Stimulated activated effector memory CD8-positive, alpha-beta T cell treated with anti-CD3 and anti-CD28 coated beads, Interleukin-12 subunit alpha, Interleukin-12 subunit beta, amount 100 ng/mL, for 72 hours (primary cell): ENCODE measurements around the gene SHMT2.

Source experiments
- ATAC-seq: fragments of 150-1000 bp; cut with Tn5 transposase; 2 replicates; pipeline ENCODE4 v1.10.0; 2021
- DNase-seq, 2 donors: peaks; one replicate each; pipeline ENCODE4 v3.0.0; 2021 to 2022; ENCODE audit warnings: low spot score in 2 of 2
- H3K27ac Mint-ChIP-seq: one replicate; pipeline ENCODE4 v1.8.0; 2022; ENCODE audit warnings: mild to moderate bottlenecking, mixed read lengths
- H3K36me3 Mint-ChIP-seq: one replicate; pipeline ENCODE4 v1.8.0; 2022; ENCODE audit warnings: mild to moderate bottlenecking, mixed read lengths
- H3K4me1 Mint-ChIP-seq: one replicate; pipeline ENCODE4 v1.8.0; 2022; ENCODE audit warnings: mixed read lengths
- H3K4me3 Mint-ChIP-seq: one replicate; pipeline ENCODE4 v1.8.0; 2022; ENCODE audit warnings: mild to moderate bottlenecking, mixed read lengths
- H3K9me3 Mint-ChIP-seq: one replicate; pipeline ENCODE4 v1.8.0; 2022; ENCODE audit warnings: mixed read lengths

The SHMT2 gene

GRCh38 chr12:57193706-57194245 is 35.7 kb upstream of the SHMT2 start:
- H3K27ac Mint-ChIP-seq, result no peak overlapping the region
- DNase-seq (no peak), ATAC-seq (no peak)
- no peak overlapping the region for H3K4me3 Mint-ChIP-seq
- H3K4me1 Mint-ChIP-seq, result peaks cover 6% of the 10 kb centered on the region
- no peaks in the 10 kb centered on the region for H3K9me3 Mint-ChIP-seq
- no peaks in the 10 kb centered on the region for H3K36me3 Mint-ChIP-seq

DNA sequence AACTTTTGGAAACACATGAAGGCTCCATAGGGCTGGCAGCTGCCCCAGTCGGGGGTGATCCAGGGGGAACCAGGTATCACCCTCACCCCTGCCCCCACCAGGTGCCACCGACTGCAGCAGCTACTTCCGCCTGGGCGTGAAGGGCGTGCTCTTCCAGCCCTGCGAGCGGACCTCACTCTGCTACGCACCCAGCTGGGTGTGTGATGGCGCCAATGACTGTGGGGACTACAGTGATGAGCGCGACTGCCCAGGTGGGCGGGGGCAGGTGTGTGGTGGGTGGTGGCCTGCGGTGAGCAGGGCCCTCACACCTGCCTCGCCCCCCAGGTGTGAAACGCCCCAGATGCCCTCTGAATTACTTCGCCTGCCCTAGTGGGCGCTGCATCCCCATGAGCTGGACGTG is 35.3 kb upstream of the SHMT2 start:
- Mint-ChIP-seq H3K9me3 (no peaks in the 10 kb centered on the region), H3K27ac (no peak overlapping the region), H3K4me3 (no peak overlapping the region), H3K4me1 (peaks cover 6% of the 10 kb centered on the region), H3K36me3 (no peaks in the 10 kb centered on the region)
- DNase-seq (no peak), ATAC-seq (no peak)

GRCh38 chr12:57195186-57195585 is 34.3 kb upstream of the SHMT2 start:
- Mint-ChIP-seq H3K9me3 (no peaks in the 10 kb centered on the region), H3K4me1 (peaks cover 6% of the 10 kb centered on the region), H3K4me3 (no peak overlapping the region), H3K36me3 (no peaks in the 10 kb centered on the region), H3K27ac (no peak overlapping the region)
- ATAC-seq (no peak), DNase-seq (no peak)

- Mint-ChIP-seq H3K27ac (peak overlapping the region; percentile 50), H3K4me3 (no peak overlapping the region), H3K36me3 (no peaks in the 10 kb centered on the region), H3K4me1 (peaks cover 6% of the 10 kb centered on the region), H3K9me3 (no peaks in the 10 kb centered on the region)
- no peak for DNase-seq
- peak; percentile 44 for ATAC-seq
These were observed 33.7 kb upstream of the SHMT2 start for GRCh38 chr12:57195611-57196371.

DNA sequence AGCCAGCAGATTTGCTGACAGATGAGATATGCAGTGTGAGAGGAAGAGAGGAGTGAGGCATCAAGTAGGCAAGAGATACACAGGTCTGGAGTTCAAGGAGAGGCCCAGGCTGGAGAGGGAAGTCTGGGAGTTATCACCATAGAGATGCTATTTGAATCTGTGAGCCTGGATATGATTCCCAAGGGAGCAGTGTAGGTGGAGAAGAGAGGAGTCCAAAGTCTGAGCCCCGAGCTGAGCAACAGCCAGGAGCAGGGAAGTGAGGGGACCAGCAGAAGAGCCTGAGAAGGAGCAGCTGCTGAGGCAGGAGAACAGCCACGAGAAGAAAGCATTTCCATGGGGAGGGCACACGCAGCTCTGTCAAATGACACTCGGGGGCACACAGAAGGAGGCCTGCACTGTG is 33.1 kb upstream of the SHMT2 start:
- no peaks in the 10 kb centered on the region for H3K36me3 Mint-ChIP-seq
- H3K27ac Mint-ChIP-seq, result peak overlapping the region; percentile 50
- peaks cover 6% of the 10 kb centered on the region for H3K4me1 Mint-ChIP-seq
- no peak overlapping the region for H3K4me3 Mint-ChIP-seq
- DNase-seq, result no peak
- no peak for ATAC-seq
- H3K9me3 Mint-ChIP-seq, result no peaks in the 10 kb centered on the region

- no peak for DNase-seq
- ATAC-seq, result no peak
- no peaks in the 10 kb centered on the region for H3K36me3 Mint-ChIP-seq
- no peak overlapping the region for H3K4me3 Mint-ChIP-seq
- peaks cover 6% of the 10 kb centered on the region for H3K4me1 Mint-ChIP-seq
- H3K9me3 Mint-ChIP-seq, result no peaks in the 10 kb centered on the region
- no peak overlapping the region for H3K27ac Mint-ChIP-seq
These were observed 32.6 kb upstream of the SHMT2 start for GRCh38 chr12:57196956-57197355.

- H3K9me3 Mint-ChIP-seq, result no peaks in the 10 kb centered on the region
- H3K36me3 Mint-ChIP-seq, result no peaks in the 10 kb centered on the region
- H3K4me3 Mint-ChIP-seq, result no peak overlapping the region
- peaks cover 6% of the 10 kb centered on the region for H3K4me1 Mint-ChIP-seq
- DNase-seq (no peak), ATAC-seq (no peak)
- H3K27ac Mint-ChIP-seq, result no peak overlapping the region
These were observed 31.2 kb upstream of the SHMT2 start for GRCh38 chr12:57198329-57198728.

- H3K36me3 Mint-ChIP-seq, result no peaks in the 10 kb centered on the region
- ATAC-seq (no peak), DNase-seq (no peak)
- H3K4me3 Mint-ChIP-seq, result no peak overlapping the region
- no peak overlapping the region for H3K27ac Mint-ChIP-seq
- H3K4me1 Mint-ChIP-seq, result peaks cover 6% of the 10 kb centered on the region
- no peaks in the 10 kb centered on the region for H3K9me3 Mint-ChIP-seq
These were observed 30.3 kb upstream of the SHMT2 start for GRCh38 chr12:57199191-57199590.

GRCh38 chr12:57200497-57200896 is 29.0 kb upstream of the SHMT2 start:
- no peaks in the 10 kb centered on the region for H3K36me3 Mint-ChIP-seq
- no peak for ATAC-seq
- DNase-seq, result no peak

GRCh38 chr12:57201219-57201618 is 28.3 kb upstream of the SHMT2 start:
- no peaks in the 10 kb centered on the region for H3K9me3 Mint-ChIP-seq
- no peaks in the 10 kb centered on the region for H3K36me3 Mint-ChIP-seq
- no peak for DNase-seq
- no peak overlapping the region for H3K27ac Mint-ChIP-seq
- H3K4me1 Mint-ChIP-seq, result peaks cover 4% of the 10 kb centered on the region
- H3K4me3 Mint-ChIP-seq, result no peak overlapping the region
- ATAC-seq, result no peak

More at GRCh38 chr12:57200497-57200896, 29.0 kb upstream of the SHMT2 start:
- H3K9me3 Mint-ChIP-seq, result no peaks in the 10 kb centered on the region
- no peak overlapping the region for H3K4me3 Mint-ChIP-seq
- no peak overlapping the region for H3K27ac Mint-ChIP-seq
- peaks cover 6% of the 10 kb centered on the region for H3K4me1 Mint-ChIP-seq

DNA sequence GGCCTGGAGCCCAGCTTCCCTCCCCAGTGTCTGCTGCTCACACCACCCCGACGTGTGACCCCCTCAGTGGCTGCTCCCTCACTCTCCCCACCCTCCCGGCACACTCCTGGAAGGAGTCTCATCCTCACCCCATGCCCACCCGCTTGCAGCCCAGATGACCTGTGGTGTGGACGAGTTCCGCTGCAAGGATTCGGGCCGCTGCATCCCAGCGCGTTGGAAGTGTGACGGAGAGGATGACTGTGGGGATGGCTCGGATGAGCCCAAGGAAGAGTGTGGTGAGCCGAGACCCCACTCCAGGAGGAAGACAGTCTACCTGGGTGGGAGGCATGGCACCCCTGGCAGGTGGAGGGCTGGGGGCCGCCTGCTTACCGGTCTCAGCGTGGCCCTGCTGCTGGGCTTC is 27.9 kb upstream of the SHMT2 start:
- DNase-seq (no peak), ATAC-seq (no peak)
- Mint-ChIP-seq H3K4me3 (no peak overlapping the region), H3K27ac (no peak overlapping the region), H3K9me3 (no peaks in the 10 kb centered on the region), H3K4me1 (no peaks in the 10 kb centered on the region), H3K36me3 (no peaks in the 10 kb centered on the region)

- DNase-seq (no peak), ATAC-seq (no peak)
- Mint-ChIP-seq H3K9me3 (no peaks in the 10 kb centered on the region), H3K27ac (no peak overlapping the region), H3K4me1 (no peaks in the 10 kb centered on the region), H3K4me3 (no peak overlapping the region), H3K36me3 (no peaks in the 10 kb centered on the region)
These were observed 27.2 kb upstream of the SHMT2 start for GRCh38 chr12:57202321-57202720.

DNA sequence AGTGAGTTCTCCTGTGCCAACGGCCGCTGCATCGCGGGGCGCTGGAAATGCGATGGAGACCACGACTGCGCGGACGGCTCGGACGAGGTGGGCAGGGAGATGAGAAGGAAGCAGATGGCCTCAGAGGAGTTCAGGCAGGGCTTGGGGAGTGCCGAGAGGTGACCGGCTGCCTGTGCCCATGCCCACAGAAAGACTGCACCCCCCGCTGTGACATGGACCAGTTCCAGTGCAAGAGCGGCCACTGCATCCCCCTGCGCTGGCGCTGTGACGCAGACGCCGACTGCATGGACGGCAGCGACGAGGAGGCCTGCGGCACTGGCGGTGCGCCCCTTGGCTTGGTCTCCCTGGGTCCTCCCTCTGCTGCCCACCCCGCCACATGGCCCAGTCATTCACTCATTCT is 26.3 kb upstream of the SHMT2 start:
- Mint-ChIP-seq H3K4me3 (no peak overlapping the region), H3K27ac (no peak overlapping the region), H3K9me3 (no peaks in the 10 kb centered on the region), H3K4me1 (no peaks in the 10 kb centered on the region), H3K36me3 (no peaks in the 10 kb centered on the region)
- ATAC-seq (no peak), DNase-seq (no peak)

- no peak for DNase-seq
- no peaks in the 10 kb centered on the region for H3K4me1 Mint-ChIP-seq
- no peak overlapping the region for H3K4me3 Mint-ChIP-seq
- no peak overlapping the region for H3K27ac Mint-ChIP-seq
- ATAC-seq, result no peak
- no peaks in the 10 kb centered on the region for H3K36me3 Mint-ChIP-seq
- H3K9me3 Mint-ChIP-seq, result no peaks in the 10 kb centered on the region
These were observed 25.7 kb upstream of the SHMT2 start for GRCh38 chr12:57203791-57204190.

- DNase-seq (no peak), ATAC-seq (no peak)
- Mint-ChIP-seq H3K27ac (no peak overlapping the region), H3K4me1 (no peaks in the 10 kb centered on the region), H3K9me3 (no peaks in the 10 kb centered on the region), H3K4me3 (no peak overlapping the region), H3K36me3 (no peaks in the 10 kb centered on the region)
These were observed 25.1 kb upstream of the SHMT2 start for GRCh38 chr12:57204454-57204853.

DNA sequence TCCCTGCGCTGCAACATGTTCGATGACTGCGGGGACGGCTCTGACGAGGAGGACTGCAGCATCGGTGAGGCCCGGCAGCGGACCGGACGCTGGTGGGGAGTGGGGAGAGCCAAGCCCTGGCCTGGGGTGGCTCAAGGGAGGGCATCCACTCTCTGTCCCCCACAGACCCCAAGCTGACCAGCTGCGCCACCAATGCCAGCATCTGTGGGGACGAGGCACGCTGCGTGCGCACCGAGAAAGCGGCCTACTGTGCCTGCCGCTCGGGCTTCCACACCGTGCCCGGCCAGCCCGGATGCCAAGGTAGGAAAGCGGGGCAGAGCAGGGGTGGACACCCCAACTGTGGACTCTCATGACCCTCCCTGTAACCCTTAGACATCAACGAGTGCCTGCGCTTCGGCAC is 24.3 kb upstream of the SHMT2 start:
- Mint-ChIP-seq H3K4me3 (no peak overlapping the region), H3K36me3 (no peaks in the 10 kb centered on the region), H3K9me3 (no peaks in the 10 kb centered on the region)

More for the DNA sequence above, 24.3 kb upstream of the SHMT2 start:
- ATAC-seq (no peak), DNase-seq (no peak)
- H3K27ac Mint-ChIP-seq, result no peak overlapping the region
- no peaks in the 10 kb centered on the region for H3K4me1 Mint-ChIP-seq
